ENCODE measurements around the gene GPR176.

The GPR176 gene

DNA sequence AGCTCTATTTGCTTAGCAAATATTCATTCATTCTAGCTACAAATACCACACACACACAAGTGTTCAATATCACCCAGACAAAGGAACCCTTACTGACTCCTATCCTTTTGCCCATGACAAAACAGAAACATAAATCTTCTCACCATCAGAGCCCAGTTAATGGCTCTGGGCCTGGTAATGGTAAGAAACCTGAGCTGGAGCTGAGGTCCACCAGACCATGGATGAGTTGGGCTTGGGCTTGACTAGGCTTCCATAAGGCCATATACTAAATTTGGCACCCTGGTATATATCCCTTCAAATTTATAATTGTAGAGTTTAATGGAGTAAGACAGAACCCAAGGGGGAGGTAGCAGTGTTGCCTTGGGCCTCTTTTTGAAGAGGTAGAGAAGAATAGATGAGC, 29.4 kb downstream of the GPR176 start:
- no peak for DNase-seq (ENCODE audit: low spot score)

DNA sequence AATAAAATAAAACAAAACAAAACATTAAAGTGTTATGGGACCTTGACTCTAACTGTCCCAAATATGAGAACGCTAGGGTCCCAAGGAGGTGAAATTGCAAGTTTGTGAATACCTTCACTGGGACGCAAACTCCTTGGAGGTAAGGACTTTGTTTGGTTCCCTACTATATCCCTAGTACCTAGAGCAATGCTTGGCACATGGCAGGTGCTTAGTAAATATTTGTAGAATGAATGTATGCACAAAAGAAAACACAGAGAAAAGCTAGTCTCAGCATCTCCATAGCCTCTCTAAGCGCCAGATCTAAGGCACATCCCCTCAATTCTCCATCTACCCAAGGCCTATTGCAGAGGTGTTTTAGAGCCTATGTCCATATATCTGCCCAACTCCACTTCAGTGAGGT, 30.5 kb downstream of the GPR176 start:
- no peak for DNase-seq (ENCODE audit: low spot score)

GRCh38 chr15:39888809-39889208, 31.3 kb downstream of the GPR176 start:
- no peak for DNase-seq (ENCODE audit: low spot score)

DNA sequence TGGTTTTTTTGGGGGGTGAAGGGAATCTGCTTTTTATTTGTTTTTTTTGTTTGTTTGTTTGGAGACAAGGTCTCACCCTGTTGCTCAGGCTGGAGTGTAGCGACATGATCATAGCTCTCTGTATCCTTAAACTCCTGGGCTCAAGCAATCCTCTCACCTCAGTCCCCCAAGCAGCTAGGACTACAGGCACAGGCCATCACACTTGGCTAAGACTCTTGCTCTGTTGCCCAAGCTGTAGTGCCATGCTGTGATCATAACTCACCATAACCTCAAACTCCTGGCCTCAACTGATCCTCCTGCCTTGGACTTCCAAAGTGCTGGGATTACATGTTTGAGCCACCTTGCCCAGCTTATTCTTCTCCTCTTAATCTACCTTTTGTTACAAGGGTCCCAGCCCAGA, 31.8 kb downstream of the GPR176 start:
- DNase-seq (ENCODE audit: low spot score), result no peak

- peak; percentile 31 for DNase-seq (ENCODE audit: low spot score)
Observed at GRCh38 chr15:39887832-39888231, 32.2 kb downstream of the GPR176 start.

GRCh38 chr15:39887211-39887610, 32.9 kb downstream of the GPR176 start:
- DNase-seq (ENCODE audit: low spot score), result no peak

GRCh38 chr15:39886418-39886817, 33.6 kb downstream of the GPR176 start:
- DNase-seq (ENCODE audit: low spot score), result no peak

- DNase-seq (ENCODE audit: low spot score), result no peak
Observed at GRCh38 chr15:39885099-39885777, 34.8 kb downstream of the GPR176 start.

GRCh38 chr15:39884351-39884750, 35.7 kb downstream of the GPR176 start:
- DNase-seq (ENCODE audit: low spot score), result no peak

GRCh38 chr15:39882602-39883001, 37.5 kb downstream of the GPR176 start:
- DNase-seq (ENCODE audit: low spot score), result no peak

DNA sequence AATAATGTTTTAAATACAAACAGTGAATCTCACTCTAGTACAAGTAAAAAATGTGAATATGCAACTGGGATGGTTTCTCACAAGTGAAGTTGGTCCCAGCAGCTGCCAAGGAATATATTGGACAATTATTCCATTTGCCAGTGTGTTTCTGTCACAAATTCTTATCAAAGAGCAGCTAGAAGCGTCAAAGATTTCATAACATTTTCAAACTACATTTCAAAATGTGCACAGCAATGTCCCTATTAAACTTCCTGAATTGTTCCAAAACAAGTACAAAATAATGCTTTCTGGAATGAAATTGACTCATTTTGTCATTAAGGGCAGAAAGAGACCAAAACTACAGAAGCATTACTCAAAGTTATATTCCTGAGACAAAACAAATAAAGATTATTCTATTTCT, 38.3 kb downstream of the GPR176 start:
- no peak for DNase-seq (ENCODE audit: low spot score)

DNA sequence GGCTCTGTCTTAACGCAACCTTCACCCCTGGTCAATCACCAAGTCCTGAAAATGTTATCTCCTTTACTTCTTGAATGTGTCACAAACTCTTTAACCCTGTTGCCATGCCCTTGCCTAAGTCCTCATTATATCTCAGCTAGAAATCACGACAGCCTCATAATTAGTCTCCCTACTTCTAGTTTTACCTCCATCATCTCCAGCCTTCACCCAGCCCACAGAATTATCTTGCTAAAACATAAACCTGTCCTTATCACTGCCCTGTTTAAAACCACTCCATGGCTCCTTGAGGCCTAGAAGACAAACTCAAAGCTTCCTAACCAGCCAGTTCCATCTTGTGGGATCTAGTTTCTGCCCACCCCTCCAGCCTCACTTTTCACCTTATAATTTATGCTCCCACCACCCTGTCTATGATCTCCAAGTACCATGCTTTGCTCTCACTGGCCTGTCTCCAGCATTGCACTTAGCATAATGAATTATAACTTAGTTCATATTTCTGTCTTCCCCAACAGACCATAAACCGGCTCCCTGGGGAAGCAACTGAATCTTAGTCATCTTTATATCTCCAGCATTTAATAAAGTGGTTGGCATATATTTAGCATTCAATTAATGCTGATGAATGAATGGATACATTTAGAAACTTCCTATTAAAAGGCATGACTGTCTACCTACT, 39.2 kb downstream of the GPR176 start:
- DNase-seq (ENCODE audit: low spot score), result no peak

GRCh38 chr15:39878406-39878785, 41.7 kb downstream of the GPR176 start:
- no peak for DNase-seq (ENCODE audit: low spot score)

- no peak for DNase-seq (ENCODE audit: low spot score)
Observed at GRCh38 chr15:39874890-39875549, 45.0 kb downstream of the GPR176 start.

DNA sequence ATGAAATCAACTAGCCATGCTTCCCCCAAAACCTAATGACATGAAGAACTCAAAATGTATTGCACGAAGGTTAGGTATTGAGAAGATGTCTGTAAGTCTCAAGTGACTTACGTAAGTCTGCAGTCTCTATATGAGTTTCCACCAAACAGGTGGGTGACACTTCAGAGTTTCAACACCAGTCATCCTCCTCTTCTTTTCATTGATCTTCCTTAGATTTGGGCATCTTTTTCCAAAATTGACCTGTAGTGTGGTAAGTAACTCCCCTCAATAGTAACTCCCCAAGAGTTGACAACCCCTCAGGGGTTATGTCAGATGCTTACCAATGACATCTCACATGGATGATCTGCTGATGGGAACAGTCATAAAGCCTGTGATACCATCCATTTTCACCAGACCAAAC, 46.1 kb downstream of the GPR176 start:
- no peak for DNase-seq (ENCODE audit: low spot score)

DNA sequence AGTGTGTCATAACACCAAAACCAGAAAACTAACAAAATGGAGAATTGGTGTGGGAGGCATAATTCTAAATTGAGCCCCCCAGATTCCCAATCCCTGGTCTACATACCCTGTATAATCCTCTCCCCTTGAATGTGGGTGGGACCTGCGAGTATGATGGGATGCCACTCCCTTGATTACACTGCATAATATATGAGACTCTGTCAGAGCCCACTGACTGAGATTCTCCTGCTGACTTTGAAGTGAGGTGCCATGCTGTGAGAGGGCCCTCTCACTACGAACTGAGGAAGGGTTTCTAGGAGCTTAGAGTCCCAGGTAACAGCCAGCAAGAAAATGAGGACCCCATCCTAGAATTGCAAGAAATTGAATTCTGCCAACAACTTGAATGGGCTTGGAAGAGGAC, 49.5 kb downstream of the GPR176 start:
- no peak for DNase-seq (ENCODE audit: low spot score)

DNA sequence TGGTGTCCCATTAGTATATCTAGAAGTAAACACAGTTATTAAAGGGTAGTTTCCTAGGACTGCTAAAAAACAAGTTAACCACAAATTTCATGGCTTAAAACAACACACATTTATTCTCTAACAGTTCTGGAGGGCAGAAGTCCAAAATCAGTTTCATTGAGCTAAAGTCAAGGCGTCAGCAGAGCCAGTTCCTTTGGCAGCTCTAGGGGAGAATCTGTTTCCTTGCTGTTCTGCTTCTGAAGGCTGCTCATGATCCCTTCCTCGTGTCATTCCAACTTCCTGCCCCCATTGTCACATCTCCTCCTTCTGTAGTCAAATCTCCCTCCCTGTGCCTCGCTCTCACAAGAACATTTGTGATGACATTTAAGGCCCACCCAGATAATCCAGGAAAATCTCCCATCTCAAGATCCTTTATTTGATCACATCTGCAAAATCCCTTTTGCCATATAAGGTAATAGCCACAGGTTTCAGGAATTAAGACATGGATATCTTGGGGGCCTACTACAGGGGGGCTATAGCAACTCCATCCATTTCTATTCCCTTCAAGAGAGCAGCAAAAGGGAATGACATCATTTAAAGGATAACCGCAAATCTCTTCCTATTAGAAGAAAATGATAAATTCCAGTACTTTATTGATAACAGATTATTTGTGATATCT, 50.1 kb downstream of the GPR176 start:
- no peak for DNase-seq (ENCODE audit: low spot score)

- DNase-seq (ENCODE audit: low spot score), result no peak
Observed at GRCh38 chr15:39869254-39869653, 50.8 kb downstream of the GPR176 start.

DNA sequence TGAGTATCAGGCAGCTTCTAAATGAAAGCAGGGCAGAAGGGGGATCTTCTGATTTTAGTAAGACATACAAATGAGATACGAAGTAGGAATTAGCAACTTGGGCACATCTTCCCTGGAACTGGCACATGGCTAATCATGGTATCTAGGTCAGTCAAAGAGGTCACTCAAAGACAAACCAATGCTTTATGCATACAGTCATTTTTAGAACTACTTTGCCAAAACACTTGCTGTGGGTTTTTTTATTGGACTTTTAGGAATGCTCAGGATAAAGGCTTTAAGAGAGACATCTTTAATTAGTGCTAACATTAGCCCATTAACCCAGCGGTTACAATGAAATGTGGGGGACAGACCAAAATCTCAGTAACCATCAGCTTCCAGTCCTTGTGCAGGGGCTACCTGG, 51.7 kb downstream of the GPR176 start:
- no peak for DNase-seq (ENCODE audit: low spot score)

DNA sequence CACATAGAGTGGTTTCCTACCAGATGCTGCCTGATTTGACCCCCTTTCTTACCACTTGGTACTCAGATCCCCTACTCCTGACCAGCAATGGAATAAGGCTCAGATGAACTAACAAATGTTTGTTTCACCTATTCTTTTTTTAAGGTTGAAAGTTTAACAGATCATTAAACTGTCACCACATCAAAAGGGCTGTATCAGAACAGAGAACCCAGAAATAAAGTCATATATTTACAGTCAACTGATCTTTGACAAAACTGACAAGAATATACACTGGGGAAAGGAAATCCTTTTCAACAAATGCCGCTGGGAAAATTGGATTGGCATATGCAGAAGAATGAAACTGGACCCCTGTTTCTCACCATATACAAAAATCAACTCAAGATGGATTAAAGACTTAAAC, 56.0 kb downstream of the GPR176 start:
- no peak for DNase-seq (ENCODE audit: low spot score)

DNA sequence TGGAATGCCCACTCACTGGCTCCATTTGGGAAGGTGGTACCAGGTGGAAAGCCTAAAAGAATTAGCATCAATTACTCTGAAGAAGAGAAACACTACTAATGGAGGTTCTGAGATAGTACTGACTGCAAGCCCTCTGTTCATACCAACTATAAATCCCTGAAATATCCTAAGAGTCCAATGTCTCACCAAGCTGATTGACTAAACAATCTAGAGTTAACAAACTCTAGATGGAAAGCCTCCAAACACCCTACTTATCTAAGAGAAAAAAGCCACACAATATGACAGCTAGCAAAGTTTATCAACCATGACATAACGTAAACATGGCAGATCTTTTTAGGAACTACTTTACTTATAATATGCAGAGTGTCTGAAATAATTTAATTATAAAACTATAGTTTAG, 59.2 kb downstream of the GPR176 start:
- no peak for DNase-seq (ENCODE audit: low spot score)

DNA sequence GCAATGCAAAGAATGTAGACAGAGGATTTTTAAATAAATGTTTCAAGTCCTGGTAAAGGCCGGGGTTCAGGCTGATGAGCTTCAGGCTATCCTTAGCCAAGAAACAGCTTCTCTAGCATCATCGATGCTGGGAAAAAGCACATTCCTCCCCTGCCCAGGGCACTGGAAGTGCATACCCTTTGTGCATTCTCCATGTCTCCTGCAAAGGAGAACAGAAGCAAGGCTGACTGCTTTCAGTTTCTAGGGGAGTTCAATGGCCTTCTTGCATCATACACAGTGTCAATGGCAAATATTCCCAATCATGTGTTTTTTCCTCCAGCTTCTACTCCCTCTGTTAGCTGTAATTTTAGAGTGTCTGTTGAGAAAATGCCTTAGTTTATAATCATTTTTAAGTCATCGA, 59.9 kb downstream of the GPR176 start:
- no peak for DNase-seq (ENCODE audit: low spot score)

GRCh38 chr15:39859636-39860035, 60.4 kb downstream of the GPR176 start:
- DNase-seq (ENCODE audit: low spot score), result no peak

Data from hepatic stellate cell (primary cell).